Astrocyte (in vitro differentiated cells and primary cell): Measurements from ENCODE around the gene APOH. TPM values are rescaled to one million over a fixed set of nuclear protein-coding genes. Genes with fewer than 3 reads are reported as not detected.

Experiments
- DNase-seq: peaks from one replicate; pipeline ENCODE4 v3.0.0-alpha.2; 2010; ENCODE audit warnings: low read depth
- FAIRE-seq: peaks from 2 replicates; lab custom pipeline; 2011; peaks lifted over from hg19 to GRCh38; lab: Jason Lieb, UNC
- H2AFZ ChIP-seq: 2 replicates; pipeline ENCODE4 v1.6.0; 2012; ENCODE audit warnings: low read depth, low read length, inconsistent platforms
- H3K27ac ChIP-seq: 2 replicates; pipeline ENCODE4 v1.5.1; 2011; ENCODE audit warnings: low read depth, low read length, inconsistent platforms
- H3K27me3 ChIP-seq: 2 replicates; pipeline ENCODE4 v1.6.0; 2011; ENCODE audit warnings: low read length, inconsistent platforms; ENCODE audit not compliant: insufficient read depth
- H3K36me3 ChIP-seq: 2 replicates; pipeline ENCODE4 v1.5.1; 2011; ENCODE audit warnings: low read length, inconsistent platforms; ENCODE audit not compliant: insufficient read depth
- H3K4me1 ChIP-seq: 2 replicates; pipeline ENCODE4 v1.5.1; 2011; ENCODE audit warnings: low read length, inconsistent platforms; ENCODE audit not compliant: insufficient read depth
- H3K4me2 ChIP-seq: 2 replicates; pipeline ENCODE4 v1.6.0; 2012; ENCODE audit warnings: low read length, inconsistent platforms
- H3K4me3 ChIP-seq: 2 replicates; pipeline ENCODE4 v1.5.1; 2011; ENCODE audit warnings: low read depth, mild to moderate bottlenecking, low read length, inconsistent platforms; ENCODE audit not compliant: insufficient read depth
- H3K79me2 ChIP-seq: 2 replicates; pipeline ENCODE4 v1.6.0; 2012; ENCODE audit warnings: mild to moderate bottlenecking, low read length, inconsistent platforms; ENCODE audit not compliant: insufficient read depth
- H3K9ac ChIP-seq: 2 replicates; pipeline ENCODE4 v1.6.0; 2012; ENCODE audit warnings: mild to moderate bottlenecking, low read length, inconsistent platforms
- H3K9me3 ChIP-seq: 2 replicates; pipeline ENCODE4 v1.5.1; 2012; ENCODE audit warnings: low read depth, mild to moderate bottlenecking, low read length, inconsistent platforms; ENCODE audit not compliant: insufficient read depth
- H4K20me1 ChIP-seq: 2 replicates; pipeline ENCODE4 v1.6.0; 2012; ENCODE audit warnings: low read length, inconsistent platforms; ENCODE audit not compliant: insufficient read depth
- H3K27ac Mint-ChIP-seq: one replicate; pipeline ENCODE4 v1.8.0; 2021; ENCODE audit warnings: mild to moderate bottlenecking, mixed read lengths; ENCODE audit not compliant: unreplicated experiment
- H3K27me3 Mint-ChIP-seq: one replicate; pipeline ENCODE4 v1.8.0; 2021; ENCODE audit warnings: low read depth, mixed read lengths; ENCODE audit not compliant: unreplicated experiment
- H3K36me3 Mint-ChIP-seq: one replicate; pipeline ENCODE4 v1.8.0; 2021; ENCODE audit warnings: low read depth, mixed read lengths; ENCODE audit not compliant: unreplicated experiment
- H3K4me1 Mint-ChIP-seq: one replicate; pipeline ENCODE4 v1.8.0; 2021; ENCODE audit warnings: low read depth, mixed read lengths; ENCODE audit not compliant: unreplicated experiment
- H3K4me3 Mint-ChIP-seq: one replicate; pipeline ENCODE4 v1.8.0; 2021; ENCODE audit warnings: mild to moderate bottlenecking, moderate library complexity, mixed read lengths; ENCODE audit not compliant: unreplicated experiment
- H3K9me3 Mint-ChIP-seq: one replicate; pipeline ENCODE4 v1.8.0; 2021; ENCODE audit warnings: mild to moderate bottlenecking, mixed read lengths; ENCODE audit not compliant: unreplicated experiment
- EZH2 ChIP-seq: IDR thresholded peaks from 2 replicates; pipeline ENCODE4 v1.6.1; 2012; ENCODE audit warnings: mild to moderate bottlenecking, low read length, inconsistent platforms; ENCODE audit not compliant: insufficient read depth
- total RNA-seq: library from RNA; stranded (reverse); gene quantifications from 2 replicates; pipeline ENCODE4 v1.2.1, GENCODE V29; 2021
- TF ChIP-seq, protein P1 (sequence below): IDR thresholded peaks from 2 replicates; pipeline ENCODE4 v1.5.1; 2011; ENCODE audit warnings: low read depth, mild to moderate bottlenecking, inconsistent platforms, low read length, moderate library complexity; ENCODE audit not compliant: insufficient read depth

Gene APOH
- total RNA-seq, 1 donor from 2014 or later = not detected

DNA sequence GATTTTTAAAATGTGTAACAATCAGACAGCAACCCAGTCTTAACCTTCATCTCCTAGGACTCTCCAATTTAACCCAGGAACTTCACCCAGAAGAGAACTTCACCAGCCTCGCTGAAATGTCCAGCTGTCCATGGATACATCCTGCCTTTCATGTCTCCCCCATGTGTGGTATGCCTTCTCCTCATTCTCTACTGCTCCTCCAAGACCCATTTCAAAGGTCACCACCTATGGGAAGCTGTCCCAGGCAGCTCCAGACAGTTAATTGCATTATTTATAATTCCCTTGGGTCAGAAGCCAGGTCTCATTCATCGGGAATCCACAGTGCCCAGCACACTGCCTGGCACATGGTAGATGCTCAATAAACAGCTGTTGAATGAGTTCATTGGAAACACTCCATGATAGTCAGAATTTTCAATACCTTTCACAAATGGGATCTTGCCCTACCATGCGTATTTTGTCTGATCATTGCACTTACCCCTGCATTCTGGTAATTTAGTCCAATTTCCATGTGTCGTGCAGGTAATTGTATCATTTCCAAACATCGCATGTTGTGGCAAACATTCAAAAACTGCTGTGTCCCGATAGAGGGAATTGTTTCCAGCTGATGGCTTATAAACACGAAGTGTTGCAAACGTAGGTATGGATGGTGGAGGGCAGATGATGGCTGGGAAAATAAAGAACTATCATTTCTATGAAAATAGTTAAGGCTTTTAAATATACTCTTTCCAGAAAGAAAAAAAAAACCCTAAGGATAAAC, 9.0 kb downstream of the APOH start:
- Histone ChIP-seq H3K9ac (no peak overlapping the region), H3K4me1 (peaks cover 5% of the 10 kb centered on the region), H3K4me3 (no peak overlapping the region), H2AFZ (no peak overlapping the region), H3K79me2 (no peaks in the 10 kb centered on the region), H3K27ac (no peak overlapping the region), H4K20me1 (no peaks in the 10 kb centered on the region), H3K36me3 (no peaks in the 10 kb centered on the region), H3K9me3 (no peaks in the 10 kb centered on the region), H3K4me2 (no peak overlapping the region), H3K27me3 (peaks cover 8% of the 10 kb centered on the region)
- Mint-ChIP-seq H3K4me1 (peaks cover 2% of the 10 kb centered on the region), H3K4me3 (no peak overlapping the region), H3K9me3 (no peaks in the 10 kb centered on the region), H3K27me3 (peaks cover 17% of the 10 kb centered on the region), H3K27ac (no peak overlapping the region), H3K36me3 (no peaks in the 10 kb centered on the region)
- FAIRE-seq = no peak
- no peak for DNase-seq
- TF ChIP-seq, protein P1, sequence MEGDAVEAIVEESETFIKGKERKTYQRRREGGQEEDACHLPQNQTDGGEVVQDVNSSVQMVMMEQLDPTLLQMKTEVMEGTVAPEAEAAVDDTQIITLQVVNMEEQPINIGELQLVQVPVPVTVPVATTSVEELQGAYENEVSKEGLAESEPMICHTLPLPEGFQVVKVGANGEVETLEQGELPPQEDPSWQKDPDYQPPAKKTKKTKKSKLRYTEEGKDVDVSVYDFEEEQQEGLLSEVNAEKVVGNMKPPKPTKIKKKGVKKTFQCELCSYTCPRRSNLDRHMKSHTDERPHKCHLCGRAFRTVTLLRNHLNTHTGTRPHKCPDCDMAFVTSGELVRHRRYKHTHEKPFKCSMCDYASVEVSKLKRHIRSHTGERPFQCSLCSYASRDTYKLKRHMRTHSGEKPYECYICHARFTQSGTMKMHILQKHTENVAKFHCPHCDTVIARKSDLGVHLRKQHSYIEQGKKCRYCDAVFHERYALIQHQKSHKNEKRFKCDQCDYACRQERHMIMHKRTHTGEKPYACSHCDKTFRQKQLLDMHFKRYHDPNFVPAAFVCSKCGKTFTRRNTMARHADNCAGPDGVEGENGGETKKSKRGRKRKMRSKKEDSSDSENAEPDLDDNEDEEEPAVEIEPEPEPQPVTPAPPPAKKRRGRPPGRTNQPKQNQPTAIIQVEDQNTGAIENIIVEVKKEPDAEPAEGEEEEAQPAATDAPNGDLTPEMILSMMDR = no peak
- no peak for TF ChIP-seq EZH2

DNA sequence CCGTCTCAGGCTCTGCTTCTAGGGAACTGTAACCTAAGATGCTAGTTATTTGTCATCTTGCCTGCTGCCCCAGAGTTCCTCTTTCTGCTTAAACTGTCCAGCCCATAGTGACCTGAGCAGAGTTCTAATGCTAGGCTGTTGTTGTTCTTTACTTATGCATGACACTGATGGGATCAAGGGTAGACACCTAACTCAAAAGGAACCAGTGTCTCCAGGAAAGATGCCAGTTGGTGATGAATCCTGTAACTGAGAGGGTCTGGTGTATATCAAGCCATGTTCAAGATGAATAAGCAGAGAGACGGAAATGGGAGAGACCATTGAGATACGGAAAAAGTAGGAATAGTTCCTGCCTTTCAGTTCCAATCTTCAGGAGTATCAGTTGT, 13.7 kb downstream of the APOH start:
- Histone ChIP-seq H3K9ac (no peak overlapping the region), H3K36me3 (no peaks in the 10 kb centered on the region), H3K27ac (no peak overlapping the region), H3K27me3 (no peaks in the 10 kb centered on the region), H3K4me3 (no peak overlapping the region), H3K4me1 (no peaks in the 10 kb centered on the region), H3K79me2 (no peaks in the 10 kb centered on the region), H4K20me1 (no peaks in the 10 kb centered on the region), H3K9me3 (no peaks in the 10 kb centered on the region), H2AFZ (no peak overlapping the region), H3K4me2 (no peak overlapping the region)
- H3K4me1 Mint-ChIP-seq = no peaks in the 10 kb centered on the region
- H3K27me3 Mint-ChIP-seq = peaks cover 8% of the 10 kb centered on the region
- H3K4me3 Mint-ChIP-seq = no peak overlapping the region
- TF ChIP-seq, protein P1 = no peak
- TF ChIP-seq EZH2 = no peak
- no peak for DNase-seq
- no peak for FAIRE-seq
- H3K9me3 Mint-ChIP-seq = no peaks in the 10 kb centered on the region
- no peaks in the 10 kb centered on the region for H3K36me3 Mint-ChIP-seq
- H3K27ac Mint-ChIP-seq = no peak overlapping the region

DNA sequence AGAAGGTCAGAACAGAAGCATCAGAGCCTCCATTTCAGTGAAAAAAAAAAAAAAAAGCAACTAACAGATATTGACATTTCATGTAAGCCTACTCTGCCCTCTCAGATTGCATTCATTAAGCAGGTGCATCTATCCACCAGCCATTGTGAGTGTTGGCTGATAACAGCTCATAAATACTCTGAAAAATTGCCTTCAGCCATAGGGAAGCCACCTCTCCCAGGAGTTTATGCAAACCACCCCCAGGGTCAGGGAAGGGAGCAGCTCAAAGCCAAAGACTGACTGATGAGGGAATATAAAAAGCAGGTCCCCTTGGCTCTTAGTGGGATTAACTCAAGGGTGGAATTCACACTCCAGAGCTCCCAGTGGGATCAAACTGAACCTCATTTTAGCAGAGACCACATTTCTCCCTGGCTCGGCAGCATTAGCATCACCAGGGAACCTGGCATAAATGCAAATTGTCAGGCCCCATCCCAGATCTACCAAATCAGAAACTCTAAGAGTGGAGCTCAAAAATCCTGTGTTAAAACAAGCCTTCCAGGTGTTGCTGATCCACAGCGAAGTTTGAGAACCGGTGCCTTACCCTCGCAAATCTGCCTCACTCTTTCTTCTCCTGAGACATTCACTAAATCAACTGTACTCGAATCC, 14.2 kb downstream of the APOH start:
- Histone ChIP-seq H3K79me2 (no peaks in the 10 kb centered on the region), H3K9me3 (no peaks in the 10 kb centered on the region), H2AFZ (no peak overlapping the region), H3K4me2 (no peak overlapping the region), H3K4me3 (no peak overlapping the region), H3K36me3 (no peaks in the 10 kb centered on the region), H3K4me1 (no peaks in the 10 kb centered on the region), H3K27ac (no peak overlapping the region), H4K20me1 (no peaks in the 10 kb centered on the region), H3K27me3 (no peaks in the 10 kb centered on the region), H3K9ac (no peak overlapping the region)
- H3K9me3 Mint-ChIP-seq = no peaks in the 10 kb centered on the region
- no peak overlapping the region for H3K27ac Mint-ChIP-seq
- no peaks in the 10 kb centered on the region for H3K36me3 Mint-ChIP-seq
- DNase-seq (no peak), FAIRE-seq (no peak)
- TF ChIP-seq EZH2 = no peak
- TF ChIP-seq, protein P1 = no peak
- H3K4me1 Mint-ChIP-seq = no peaks in the 10 kb centered on the region
- H3K27me3 Mint-ChIP-seq = peaks cover 9% of the 10 kb centered on the region
- no peak overlapping the region for H3K4me3 Mint-ChIP-seq
